GM21576 (cell line): ENCODE measurements around the gene DOCK9.

Experiments
- ATAC-seq: cut with Tn5 transposase; IDR thresholded peaks from one replicate; pipeline ENCODE4 v1.9.1; 2021; ENCODE audit warnings: mild to moderate bottlenecking, moderate library complexity; ENCODE audit not compliant: unreplicated experiment

Gene DOCK9

GRCh38 chr13:98860491-98860890 is 117.4 kb downstream of the DOCK9 start:
- no peak for ATAC-seq

GRCh38 chr13:98858191-98858590 is 119.7 kb downstream of the DOCK9 start:
- no peak for ATAC-seq

GRCh38 chr13:98856983-98857382 is 120.9 kb downstream of the DOCK9 start:
- no peak for ATAC-seq

- ATAC-seq, result no peak
Observed at GRCh38 chr13:98854448-98854847, 123.4 kb downstream of the DOCK9 start.

- ATAC-seq, result peak; percentile 99
Observed at GRCh38 chr13:98853771-98854221, 124.1 kb downstream of the DOCK9 start.

GRCh38 chr13:98851276-98851675 is 126.6 kb downstream of the DOCK9 start:
- ATAC-seq, result no peak

GRCh38 chr13:98848746-98849145 is 129.1 kb downstream of the DOCK9 start:
- no peak for ATAC-seq

- ATAC-seq, result no peak
Observed at GRCh38 chr13:98847780-98848179, 130.1 kb downstream of the DOCK9 start.

- ATAC-seq, result no peak
Observed at GRCh38 chr13:98846986-98847385, 130.9 kb downstream of the DOCK9 start.

- ATAC-seq, result no peak
Observed at GRCh38 chr13:98846521-98846920, 131.3 kb downstream of the DOCK9 start.

GRCh38 chr13:98845742-98846141 is 132.1 kb downstream of the DOCK9 start:
- no peak for ATAC-seq

GRCh38 chr13:98844021-98844420 is 133.8 kb downstream of the DOCK9 start:
- ATAC-seq, result no peak

GRCh38 chr13:98843482-98843877 is 134.4 kb downstream of the DOCK9 start:
- ATAC-seq, result no peak

- ATAC-seq, result peak; percentile 88
Observed at GRCh38 chr13:98842858-98843481, 134.9 kb downstream of the DOCK9 start.

GRCh38 chr13:98842070-98842469 is 135.8 kb downstream of the DOCK9 start:
- no peak for ATAC-seq

- peak; percentile 89 for ATAC-seq
Observed at GRCh38 chr13:98839856-98840769, 137.8 kb downstream of the DOCK9 start.

- no peak for ATAC-seq
Observed at GRCh38 chr13:98838776-98839175, 139.1 kb downstream of the DOCK9 start.

- no peak for ATAC-seq
Observed at GRCh38 chr13:98837896-98838295, 140.0 kb downstream of the DOCK9 start.

- no peak for ATAC-seq
Observed at GRCh38 chr13:98835156-98835555, 142.7 kb downstream of the DOCK9 start.

- no peak for ATAC-seq
Observed at GRCh38 chr13:98834254-98834960, 143.5 kb downstream of the DOCK9 start.

GRCh38 chr13:98831236-98831635 is 146.6 kb downstream of the DOCK9 start:
- no peak for ATAC-seq

- ATAC-seq, result no peak
Observed at GRCh38 chr13:98829541-98829940, 148.3 kb downstream of the DOCK9 start.
